ENCODE data around the gene CRAMP1.
"Not testable (repeated sequence)": the region's sequence is repeated elsewhere in the genome, so short reads cannot be mapped to it uniquely, and the experiment has no call there.

The CRAMP1 gene

GRCh38 chr16:1612320-1613111, at the start of gene CRAMP1:
Gene CRAMP1 (plus strand): TSS chr16:1612360. CDS start chr16:1614640, 2,280 bp downstream.
- peak; percentile 25 to 33 for DNase-seq

- no peak for DNase-seq
Observed at GRCh38 chr16:1563786-1564185, 48.4 kb upstream of the CRAMP1 start.

- no peak for DNase-seq
Observed at GRCh38 chr16:1564325-1564724, 47.8 kb upstream of the CRAMP1 start.

- DNase-seq: no peak
Observed at GRCh38 chr16:1565083-1565805, 46.9 kb upstream of the CRAMP1 start.

- DNase-seq: no peak
Observed at GRCh38 chr16:1567988-1568387, 44.2 kb upstream of the CRAMP1 start.

GRCh38 chr16:1571012-1571671, 41.0 kb upstream of the CRAMP1 start:
- DNase-seq: no peak

GRCh38 chr16:1572673-1573072, 39.5 kb upstream of the CRAMP1 start:
- no peak for DNase-seq

- DNase-seq: no peak
Observed at GRCh38 chr16:1573301-1573700, 38.9 kb upstream of the CRAMP1 start.

GRCh38 chr16:1575578-1575977, 36.6 kb upstream of the CRAMP1 start:
- no peak for DNase-seq

GRCh38 chr16:1579214-1579613, 32.9 kb upstream of the CRAMP1 start:
- no peak for DNase-seq

GRCh38 chr16:1580256-1580655, 31.9 kb upstream of the CRAMP1 start:
- no peak for DNase-seq

GRCh38 chr16:1580956-1581355, 31.2 kb upstream of the CRAMP1 start:
- DNase-seq: no peak

- DNase-seq: no peak
Observed at GRCh38 chr16:1581804-1582203, 30.4 kb upstream of the CRAMP1 start.

- DNase-seq: no peak
Observed at GRCh38 chr16:1583180-1583579, 29.0 kb upstream of the CRAMP1 start.

GRCh38 chr16:1584926-1585484, 27.2 kb upstream of the CRAMP1 start:
- DNase-seq: no peak

- DNase-seq: no peak
Observed at GRCh38 chr16:1590366-1590765, 21.8 kb upstream of the CRAMP1 start.

- DNase-seq: no peak
Observed at GRCh38 chr16:1590930-1591705, 21.0 kb upstream of the CRAMP1 start.

- no peak for DNase-seq
Observed at GRCh38 chr16:1592446-1592845, 19.7 kb upstream of the CRAMP1 start.

- DNase-seq: not testable (repeated sequence)
Observed at GRCh38 chr16:1595511-1595910, 16.6 kb upstream of the CRAMP1 start.

- no peak for DNase-seq
Observed at GRCh38 chr16:1596516-1596915, 15.6 kb upstream of the CRAMP1 start.

- no peak for DNase-seq
Observed at GRCh38 chr16:1597154-1597553, 15.0 kb upstream of the CRAMP1 start.

- no peak for DNase-seq
Observed at GRCh38 chr16:1601031-1601430, 11.1 kb upstream of the CRAMP1 start.

- DNase-seq: no peak
Observed at GRCh38 chr16:1601489-1601888, 10.7 kb upstream of the CRAMP1 start.
